ENCODE results near the gene GSDME. TPM values are rescaled to one million over a fixed set of nuclear protein-coding genes. Genes with fewer than 3 reads are reported as not detected.

Gene GSDME
- total RNA-seq, 1 donor from 2014 or later = 10.4 TPM

GRCh38 chr7:24717694-24718320 lies 39.5 kb downstream of the GSDME start:
- no peaks in the 10 kb centered on the region for H3K9me3 Mint-ChIP-seq
- H3K27ac Mint-ChIP-seq = no peak overlapping the region
- DNase-seq = no peak
- H3K4me3 Mint-ChIP-seq = no peak overlapping the region
- H3K36me3 Mint-ChIP-seq (ENCODE audit: low read depth) = no peaks in the 10 kb centered on the region
- H3K27me3 Mint-ChIP-seq = no peaks in the 10 kb centered on the region
- intact Hi-C loops (cut with micrococcal nuclease) = no loop called here
- peaks cover 7% of the 10 kb centered on the region for H3K4me1 Mint-ChIP-seq

DNA sequence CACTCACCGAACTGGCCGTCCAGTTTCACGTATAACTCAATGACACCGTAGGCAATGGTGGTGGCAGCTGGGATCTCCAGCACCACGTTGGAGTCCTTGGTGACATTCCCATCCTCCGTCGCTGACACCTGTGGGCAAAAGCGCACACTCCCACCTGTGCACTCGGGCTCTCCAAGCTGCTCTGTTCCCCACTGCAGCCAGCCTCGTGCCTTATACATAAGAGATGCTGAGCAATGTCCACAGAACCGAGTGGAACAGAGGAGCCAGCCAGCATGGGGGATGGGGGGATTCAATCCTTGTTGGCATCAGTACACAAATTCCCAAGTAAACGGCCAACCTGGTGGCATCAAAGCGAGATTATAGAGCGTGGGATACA lies 40.0 kb downstream of the GSDME start:
- no peaks in the 10 kb centered on the region for H3K27me3 Mint-ChIP-seq
- H3K36me3 Mint-ChIP-seq (ENCODE audit: low read depth) = no peaks in the 10 kb centered on the region
- H3K4me3 Mint-ChIP-seq = no peak overlapping the region
- peaks cover 7% of the 10 kb centered on the region for H3K4me1 Mint-ChIP-seq
- no peaks in the 10 kb centered on the region for H3K9me3 Mint-ChIP-seq
- intact Hi-C loops (cut with micrococcal nuclease) = no loop called here
- no peak overlapping the region for H3K27ac Mint-ChIP-seq
- no peak for DNase-seq

GRCh38 chr7:24716480-24717246 lies 40.6 kb downstream of the GSDME start:
- Mint-ChIP-seq H3K4me1 (peaks cover 7% of the 10 kb centered on the region), H3K4me3 (no peak overlapping the region), H3K27ac (no peak overlapping the region), H3K36me3 (ENCODE audit: low read depth) (no peaks in the 10 kb centered on the region), H3K9me3 (no peaks in the 10 kb centered on the region), H3K27me3 (no peaks in the 10 kb centered on the region)
- no peak for DNase-seq
- intact Hi-C loops (cut with micrococcal nuclease) = no loop called here

GRCh38 chr7:24715661-24716479 lies 41.4 kb downstream of the GSDME start:
- H3K9me3 Mint-ChIP-seq = no peaks in the 10 kb centered on the region
- no peaks in the 10 kb centered on the region for H3K27me3 Mint-ChIP-seq
- H3K4me3 Mint-ChIP-seq = no peak overlapping the region
- H3K4me1 Mint-ChIP-seq = peaks cover 7% of the 10 kb centered on the region
- H3K36me3 Mint-ChIP-seq (ENCODE audit: low read depth) = no peaks in the 10 kb centered on the region
- intact Hi-C loops (cut with micrococcal nuclease) = no loop called here
- peak; percentile 64 for DNase-seq
- no peak overlapping the region for H3K27ac Mint-ChIP-seq

DNA sequence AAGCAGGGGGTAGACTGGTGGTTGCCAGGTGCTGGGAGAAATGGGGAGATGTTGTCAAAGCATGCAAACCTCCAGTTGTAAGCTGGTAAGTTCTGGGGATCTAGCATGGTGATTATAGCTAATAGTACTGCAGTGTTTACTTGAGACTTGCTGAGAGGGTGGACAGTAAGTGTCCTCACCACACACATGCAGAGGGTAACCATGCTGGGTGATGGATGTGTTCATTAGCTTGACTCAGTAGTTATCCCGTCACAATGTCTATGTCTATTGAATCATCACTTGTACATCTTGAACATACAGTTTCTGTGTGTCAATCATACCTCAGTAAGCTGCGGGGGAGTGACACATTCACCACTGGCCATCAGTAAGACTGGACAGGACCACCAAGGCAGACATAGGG lies 42.1 kb downstream of the GSDME start:
- no peak for DNase-seq
- H3K9me3 Mint-ChIP-seq = no peaks in the 10 kb centered on the region
- H3K4me1 Mint-ChIP-seq = peaks cover 7% of the 10 kb centered on the region
- no peak overlapping the region for H3K4me3 Mint-ChIP-seq
- H3K27me3 Mint-ChIP-seq = no peaks in the 10 kb centered on the region
- intact Hi-C loops (cut with micrococcal nuclease) = no loop called here
- no peaks in the 10 kb centered on the region for H3K36me3 Mint-ChIP-seq (ENCODE audit: low read depth)
- H3K27ac Mint-ChIP-seq = no peak overlapping the region

- Mint-ChIP-seq H3K27ac (no peak overlapping the region), H3K27me3 (no peaks in the 10 kb centered on the region), H3K9me3 (no peaks in the 10 kb centered on the region), H3K36me3 (ENCODE audit: low read depth) (no peaks in the 10 kb centered on the region), H3K4me1 (peaks cover 7% of the 10 kb centered on the region), H3K4me3 (no peak overlapping the region)
- no peak for DNase-seq
- intact Hi-C loops (cut with micrococcal nuclease) = no loop called here
Observed at GRCh38 chr7:24714676-24715010, 42.6 kb downstream of the GSDME start.

DNA sequence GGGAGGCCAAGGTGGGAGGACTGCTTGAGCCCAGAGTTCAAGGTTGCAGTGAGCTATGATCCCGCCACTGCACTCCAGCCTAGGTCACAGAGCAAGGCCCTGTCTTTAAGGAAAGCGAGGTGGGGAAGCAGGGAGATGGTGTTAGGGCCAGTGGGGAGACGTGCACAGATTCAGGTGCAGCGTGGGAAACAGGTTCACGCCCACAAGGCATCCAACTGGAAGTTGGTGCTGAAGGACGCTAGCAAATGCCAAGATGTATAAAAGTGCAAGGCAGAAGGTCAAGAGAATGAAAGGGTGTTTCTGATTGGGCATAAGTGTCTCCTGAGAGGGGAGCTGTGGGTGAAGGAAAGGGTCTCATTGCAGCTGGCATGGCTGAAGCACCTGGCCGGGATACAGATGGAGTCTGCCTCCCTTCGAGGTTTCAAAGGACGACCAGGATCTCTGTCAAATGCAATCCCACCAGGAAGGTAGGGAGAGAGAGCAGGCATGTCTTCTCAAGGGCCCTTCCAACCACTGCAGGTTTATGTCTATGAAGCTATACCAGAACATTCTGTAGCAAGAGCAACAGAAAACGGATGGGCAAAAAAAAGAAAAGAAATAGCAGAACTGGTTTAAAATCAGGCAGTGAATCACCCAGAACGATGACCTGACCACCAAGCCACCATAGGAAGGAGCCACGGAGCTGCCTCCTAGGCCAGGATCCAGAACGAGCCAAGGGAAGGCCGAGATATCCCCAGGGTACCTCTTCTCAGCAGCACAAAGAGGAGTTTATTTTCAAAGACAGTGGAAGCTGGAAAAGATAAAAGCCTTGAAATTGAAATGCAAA lies 43.2 kb downstream of the GSDME start:
- H3K36me3 Mint-ChIP-seq (ENCODE audit: low read depth) = no peaks in the 10 kb centered on the region
- H3K4me1 Mint-ChIP-seq = peaks cover 7% of the 10 kb centered on the region
- no peak overlapping the region for H3K4me3 Mint-ChIP-seq
- no peaks in the 10 kb centered on the region for H3K27me3 Mint-ChIP-seq
- no peak for DNase-seq
- no peak overlapping the region for H3K27ac Mint-ChIP-seq
- no peaks in the 10 kb centered on the region for H3K9me3 Mint-ChIP-seq
- intact Hi-C loops (cut with micrococcal nuclease) = no loop called here

- H3K4me1 Mint-ChIP-seq = peaks cover 7% of the 10 kb centered on the region
- DNase-seq = no peak
- no peak overlapping the region for H3K27ac Mint-ChIP-seq
- H3K36me3 Mint-ChIP-seq (ENCODE audit: low read depth) = no peaks in the 10 kb centered on the region
- H3K9me3 Mint-ChIP-seq = no peaks in the 10 kb centered on the region
- intact Hi-C loops (cut with micrococcal nuclease) = no loop called here
- no peak overlapping the region for H3K4me3 Mint-ChIP-seq
- no peaks in the 10 kb centered on the region for H3K27me3 Mint-ChIP-seq
Observed at GRCh38 chr7:24713039-24713793, 44.0 kb downstream of the GSDME start.

DNA sequence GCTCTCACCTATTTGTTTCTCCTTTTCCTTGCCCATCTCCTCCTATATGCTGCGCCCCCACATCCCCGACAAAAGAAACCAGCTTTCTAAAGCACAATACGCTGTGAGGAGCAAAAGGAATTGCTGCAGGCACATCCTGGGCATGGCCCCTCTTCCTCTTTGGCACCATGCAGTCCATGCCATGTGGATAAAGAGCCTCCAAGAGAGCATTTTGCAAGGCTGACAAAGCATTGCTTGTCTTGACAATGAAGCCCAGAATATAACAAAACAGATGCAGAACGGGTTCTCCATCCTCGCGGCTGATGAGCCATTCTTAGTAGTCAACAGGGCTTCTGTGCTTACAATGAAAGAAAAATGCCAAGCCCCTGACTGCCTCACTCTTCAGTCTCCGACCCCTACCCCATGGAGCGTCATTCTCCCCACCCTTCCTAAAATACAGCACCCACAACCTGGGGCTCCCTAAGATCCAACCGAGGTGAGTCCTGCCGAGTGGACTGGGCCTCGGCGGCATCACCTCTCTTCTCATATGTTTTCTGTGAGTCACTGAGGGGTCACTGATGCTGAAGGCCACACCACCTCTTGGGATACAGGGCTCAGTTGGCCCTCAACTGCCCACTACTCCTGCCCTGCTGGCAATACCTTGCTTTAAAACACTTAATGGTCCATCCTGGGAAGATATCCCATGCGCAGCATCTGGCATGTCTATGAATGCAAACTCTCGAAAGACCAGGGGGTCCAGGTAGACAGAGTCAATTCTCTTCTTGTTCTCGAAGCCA lies 47.5 kb downstream of the GSDME start:
- intact Hi-C loops (cut with micrococcal nuclease) = no loop called here
- no peak for DNase-seq
- H3K36me3 Mint-ChIP-seq (ENCODE audit: low read depth) = no peaks in the 10 kb centered on the region
- H3K9me3 Mint-ChIP-seq = no peaks in the 10 kb centered on the region
- H3K4me3 Mint-ChIP-seq = no peak overlapping the region
- no peak overlapping the region for H3K27ac Mint-ChIP-seq
- no peaks in the 10 kb centered on the region for H3K27me3 Mint-ChIP-seq
- peaks cover 7% of the 10 kb centered on the region for H3K4me1 Mint-ChIP-seq

GRCh38 chr7:24709051-24709450 lies 48.2 kb downstream of the GSDME start:
- no peaks in the 10 kb centered on the region for H3K27me3 Mint-ChIP-seq
- H3K4me1 Mint-ChIP-seq = peaks cover 7% of the 10 kb centered on the region
- H3K36me3 Mint-ChIP-seq (ENCODE audit: low read depth) = no peaks in the 10 kb centered on the region
- no peaks in the 10 kb centered on the region for H3K9me3 Mint-ChIP-seq
- no peak overlapping the region for H3K4me3 Mint-ChIP-seq
- intact Hi-C loops (cut with micrococcal nuclease) = no loop called here
- DNase-seq = no peak
- no peak overlapping the region for H3K27ac Mint-ChIP-seq

DNA sequence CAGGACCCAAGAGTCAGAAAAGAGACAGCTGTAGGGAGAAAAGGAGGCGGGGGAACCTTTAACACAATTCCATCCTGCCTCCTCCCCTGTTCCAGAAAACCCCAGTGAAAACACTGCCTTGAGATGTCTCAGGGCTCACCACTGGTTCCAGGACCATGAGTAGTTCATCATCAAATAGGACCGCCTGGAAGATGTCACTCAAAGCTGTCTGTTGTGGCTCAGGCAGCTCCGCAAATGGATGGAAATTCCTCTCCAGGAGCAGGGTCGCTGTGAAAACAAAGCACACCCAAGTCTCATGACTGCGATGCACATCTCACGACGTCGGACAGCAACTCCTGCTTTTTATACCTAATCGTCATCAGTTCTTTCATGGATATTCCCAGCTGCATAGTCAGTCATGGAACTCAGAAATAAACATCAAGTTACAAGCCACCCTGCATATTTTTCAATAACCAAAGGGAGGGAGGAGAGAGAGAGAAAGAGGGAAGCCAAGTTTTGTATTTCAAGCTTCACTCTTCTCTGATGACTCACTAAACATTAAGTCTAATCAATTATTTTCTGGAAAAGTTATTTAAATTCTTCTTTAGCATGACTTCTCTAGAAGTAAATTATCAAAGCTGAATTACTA lies 49.2 kb downstream of the GSDME start:
- no peaks in the 10 kb centered on the region for H3K27me3 Mint-ChIP-seq
- no peak for DNase-seq
- no peaks in the 10 kb centered on the region for H3K9me3 Mint-ChIP-seq
- peaks cover 7% of the 10 kb centered on the region for H3K4me1 Mint-ChIP-seq
- no peaks in the 10 kb centered on the region for H3K36me3 Mint-ChIP-seq (ENCODE audit: low read depth)
- intact Hi-C loops (cut with micrococcal nuclease) = no loop called here
- no peak overlapping the region for H3K27ac Mint-ChIP-seq
- no peak overlapping the region for H3K4me3 Mint-ChIP-seq
